Fibroblast of lung (primary cell): ENCODE results near the gene TSPAN18.

Source experiments
- CTCF ChIP-seq, 2 donors: IDR thresholded peaks in 1 of 2; conservative IDR thresholded peaks in 1 of 2; 1 replicate in 1 of 2; 2 replicates in 1 of 2; pipeline ENCODE4 v1.5.1; 2011 to 2012; ENCODE audit warnings: low read length in 2 of 2, control low read depth in 1 of 2, inconsistent platforms in 1 of 2, low read depth in 1 of 2, mild to moderate bottlenecking in 1 of 2
- EZH2 ChIP-seq: IDR thresholded peaks from 2 replicates; pipeline ENCODE4 v1.5.1; 2012; ENCODE audit warnings: low read length, control low read depth, mild to moderate bottlenecking; ENCODE audit errors: missing control alignments

GRCh38 chr11:44928816-44929215 lies 202.1 kb downstream of the TSPAN18 start:
- TF ChIP-seq CTCF (conservative IDR thresholded peaks at IDR 0.05 in 1 of 2, IDR thresholded peaks at IDR 0.05 in 1 of 2; ENCODE audit: low read depth in 1 of 2, low read length in 2 of 2) (no peak), EZH2 (no peak)
